Thymus (tissue), 11 donors: ENCODE results near the gene PDE1A. TPM values are rescaled to one million over a fixed set of nuclear protein-coding genes. Genes with fewer than 3 reads are reported as not detected.

Source experiments
- DNase-seq, 9 donors: peaks; one replicate each; pipeline ENCODE4 v3.0.0-alpha.2; 2013; ENCODE audit warnings: low spot score in 9 of 9, low read depth in 6 of 9, missing footprints in 1 of 9
- H3K27ac ChIP-seq, 2 donors: one replicate each; pipeline ENCODE4 v1.5.1; 2013; ENCODE audit warnings: control low read depth in 1 of 2, low read depth in 1 of 2, low read length in 1 of 2, mild to moderate bottlenecking in 1 of 2, moderate library complexity in 1 of 2
- H3K27me3 ChIP-seq, 2 donors: one replicate each; pipeline ENCODE4 v1.5.1; 2013; ENCODE audit warnings: low read length in 1 of 2; ENCODE audit not compliant: control insufficient read depth in 2 of 2, insufficient read depth in 1 of 2
- H3K36me3 ChIP-seq, 2 donors: one replicate each; pipeline ENCODE4 v1.5.1; 2013; ENCODE audit warnings: low read length in 1 of 2, mild to moderate bottlenecking in 1 of 2, moderate library complexity in 1 of 2; ENCODE audit not compliant: control insufficient read depth in 2 of 2, insufficient read depth in 2 of 2
- H3K4me1 ChIP-seq, 2 donors: one replicate each; pipeline ENCODE4 v1.5.1; 2013; ENCODE audit warnings: low read length in 2 of 2; ENCODE audit not compliant: control insufficient read depth in 2 of 2, insufficient read depth in 2 of 2
- H3K4me3 ChIP-seq, 2 donors: one replicate each; pipeline ENCODE4 v1.5.1; 2013; ENCODE audit warnings: low read length in 2 of 2, control low read depth in 1 of 2, mild to moderate bottlenecking in 1 of 2
- H3K9me3 ChIP-seq, 2 donors: one replicate each; pipeline ENCODE4 v1.5.1; 2013; ENCODE audit warnings: low read length in 1 of 2, mild to moderate bottlenecking in 1 of 2; ENCODE audit not compliant: control insufficient read depth in 2 of 2, insufficient read depth in 1 of 2
- WGBS: extraction: QIAGEN DNeasy Blood & Tissue Kit; methylation state at CpG from one replicate; pipeline ENCODE4 v1.1.7; 2013; 5-methylcytosine and 5-hydroxymethylcytosine counted together
- polyA plus RNA-seq: library from polyadenylated mRNA; stranded (reverse); fragments of 200-250 nt; gene quantifications from one replicate; pipeline ENCODE4 v1.2.3, GENCODE V29; 2013
- total RNA-seq: library from RNA; stranded (reverse); fragments of 120-200 nt; gene quantifications from one replicate; pipeline ENCODE4 v1.2.4, GENCODE V29; 2013
- donor health status: healthy.

PDE1A gene
- total and polyA plus RNA-seq, 2 donors = 7.7 to 13.0 TPM

DNA sequence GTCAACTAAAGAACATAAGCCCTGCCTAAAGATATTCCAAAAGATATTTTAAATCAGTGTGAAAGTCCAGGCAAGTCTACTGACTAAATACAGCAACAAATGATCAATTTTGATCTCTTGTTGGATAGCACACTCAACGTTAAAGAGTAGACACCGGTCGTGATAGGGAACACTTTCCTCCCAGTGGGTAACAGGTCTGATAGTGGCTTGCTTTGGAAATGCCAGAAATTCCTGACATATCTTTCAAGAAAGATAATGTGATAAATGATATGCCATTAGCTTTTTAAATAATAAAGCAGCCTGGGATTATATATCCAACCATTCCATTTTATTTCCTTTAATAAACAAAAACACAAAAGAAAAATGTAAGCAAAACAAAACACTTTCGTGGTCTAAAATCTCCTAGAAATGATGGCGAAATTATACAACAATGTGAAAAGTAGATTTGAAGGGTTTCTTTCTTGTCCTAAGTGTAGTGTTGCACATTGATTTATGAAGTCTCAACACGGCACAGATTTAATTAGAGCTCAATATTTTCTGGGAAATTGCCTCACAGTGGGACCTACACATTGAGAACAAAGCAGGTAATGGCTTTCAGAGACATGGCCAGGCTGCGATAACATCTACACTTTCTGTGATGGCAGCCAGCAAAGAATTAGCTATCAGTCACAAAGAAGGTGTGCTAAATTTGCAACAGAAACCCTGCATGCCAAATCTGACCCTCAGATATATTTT lies 282.6 kb downstream of the PDE1A start:
- Histone ChIP-seq H3K27ac (no peak overlapping the region), H3K27me3 (no peaks in the 10 kb centered on the region), H3K36me3 (no peaks in the 10 kb centered on the region), H3K9me3 (no peaks in the 10 kb centered on the region), H3K4me3 (no peak overlapping the region), H3K4me1 (no peaks in the 10 kb centered on the region)
- WGBS = 93% methylated on average over 7 of the region's 7 CpGs
- no peak for DNase-seq

- Histone ChIP-seq H3K27ac (no peak overlapping the region), H3K4me1 (no peaks in the 10 kb centered on the region), H3K4me3 (no peak overlapping the region), H3K9me3 (no peaks in the 10 kb centered on the region), H3K36me3 (no peaks in the 10 kb centered on the region), H3K27me3 (no peaks in the 10 kb centered on the region)
- WGBS = 97% methylated on average over 6 of the region's 6 CpGs
- DNase-seq = no peak
Observed at GRCh38 chr2:182142062-182142461, 284.8 kb downstream of the PDE1A start.

DNA sequence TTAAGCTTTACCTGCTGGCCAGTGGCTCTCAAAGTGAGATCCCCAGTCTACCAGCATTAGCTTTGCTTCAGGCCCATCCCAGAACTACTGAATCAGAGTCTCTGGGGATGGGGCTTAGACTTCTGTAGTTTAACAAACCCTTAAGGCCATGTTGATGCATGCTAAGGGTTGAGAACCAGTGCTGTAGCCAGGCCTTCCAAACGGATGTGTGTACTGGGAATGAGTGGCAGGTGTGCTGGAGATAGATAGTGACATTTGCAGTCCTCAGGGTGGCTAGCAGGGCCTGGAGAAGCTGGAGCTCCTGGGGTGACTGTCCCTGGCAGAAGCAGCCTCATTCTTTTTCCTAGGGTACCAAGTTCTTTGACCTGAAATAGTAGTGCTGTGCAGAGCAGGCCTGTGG lies 292.6 kb downstream of the PDE1A start:
- H3K27ac ChIP-seq = no peak overlapping the region
- WGBS = 98% methylated on average over 1 of the region's 1 CpG
- no peaks in the 10 kb centered on the region for H3K4me1 ChIP-seq
- DNase-seq = no peak
- no peaks in the 10 kb centered on the region for H3K27me3 ChIP-seq
- H3K4me3 ChIP-seq = no peak overlapping the region
- no peaks in the 10 kb centered on the region for H3K9me3 ChIP-seq
- H3K36me3 ChIP-seq = no peaks in the 10 kb centered on the region

GRCh38 chr2:182133195-182133891 lies 293.5 kb downstream of the PDE1A start:
- Histone ChIP-seq H3K9me3 (no peaks in the 10 kb centered on the region), H3K27ac (no peak overlapping the region), H3K4me1 (no peaks in the 10 kb centered on the region), H3K27me3 (no peaks in the 10 kb centered on the region), H3K4me3 (no peak overlapping the region), H3K36me3 (no peaks in the 10 kb centered on the region)
- WGBS = 97% methylated on average over 1 of the region's 1 CpG
- no peak for DNase-seq

DNA sequence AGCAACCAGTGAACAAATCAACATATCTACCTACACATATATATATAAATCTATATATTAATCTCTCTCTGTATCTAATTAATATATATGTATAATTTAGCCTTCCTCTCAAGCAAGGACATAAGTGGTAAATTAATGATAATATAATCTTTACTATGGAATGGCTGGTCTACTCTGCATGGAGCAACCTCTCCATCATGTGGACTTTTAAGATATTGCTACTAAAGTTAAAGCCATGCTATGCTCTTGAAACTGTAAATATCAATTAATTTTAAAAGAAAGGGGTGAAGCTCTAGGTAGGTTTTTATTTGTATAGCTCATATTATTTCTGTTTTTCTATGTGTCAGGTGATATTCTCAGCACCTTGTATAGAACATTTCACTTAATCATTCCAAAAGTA lies 294.2 kb downstream of the PDE1A start:
- no peaks in the 10 kb centered on the region for H3K9me3 ChIP-seq
- no peaks in the 10 kb centered on the region for H3K27me3 ChIP-seq
- no peak overlapping the region for H3K4me3 ChIP-seq
- H3K36me3 ChIP-seq = no peaks in the 10 kb centered on the region
- DNase-seq = no peak
- no peaks in the 10 kb centered on the region for H3K4me1 ChIP-seq
- no peak overlapping the region for H3K27ac ChIP-seq

DNA sequence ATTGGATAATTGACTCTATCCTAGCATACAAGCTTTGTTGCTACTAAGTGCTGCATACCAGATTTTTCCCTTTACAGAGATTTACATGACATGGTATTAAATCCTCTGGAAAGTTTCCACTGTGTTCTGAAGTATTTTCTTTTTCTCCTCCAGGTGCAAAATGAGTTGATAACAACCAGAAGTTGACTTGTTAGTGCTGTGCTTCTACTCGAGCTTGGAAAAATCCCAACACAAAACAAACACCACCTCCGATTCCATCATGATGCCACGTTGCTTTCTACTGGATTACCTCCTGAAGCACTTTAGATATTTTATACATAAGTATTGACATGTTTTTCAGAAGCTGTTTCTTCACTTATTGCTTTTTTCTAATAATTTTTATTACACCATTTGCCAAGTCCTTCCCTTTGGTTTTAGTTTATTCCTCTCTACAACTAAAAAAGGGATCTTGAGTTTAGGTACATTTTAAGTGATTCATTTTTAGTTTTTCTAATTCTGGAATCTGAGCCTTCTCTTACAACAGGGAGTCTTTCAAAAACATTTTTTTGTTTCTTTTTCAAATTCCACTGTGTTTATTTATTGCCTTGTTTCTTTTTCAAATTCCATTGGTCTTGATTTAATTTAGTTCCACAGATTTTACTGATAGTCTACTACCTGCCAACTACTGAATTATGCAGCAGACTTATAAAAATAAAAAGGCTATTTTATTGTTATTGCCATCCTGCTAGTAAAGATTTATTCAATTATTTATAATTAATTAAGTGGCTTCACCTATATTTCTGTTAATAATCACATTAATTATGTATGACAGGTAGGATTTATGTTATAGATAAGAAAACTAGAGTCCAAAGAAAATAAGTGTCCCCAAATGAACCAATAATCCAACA lies 297.8 kb downstream of the PDE1A start:
- DNase-seq = no peak
- no peaks in the 10 kb centered on the region for H3K36me3 ChIP-seq
- H3K4me1 ChIP-seq = no peaks in the 10 kb centered on the region
- H3K27me3 ChIP-seq = no peaks in the 10 kb centered on the region
- H3K4me3 ChIP-seq = no peak overlapping the region
- 95% methylated on average over 3 of the region's 3 CpGs for WGBS
- H3K9me3 ChIP-seq = no peaks in the 10 kb centered on the region
- no peak overlapping the region for H3K27ac ChIP-seq

GRCh38 chr2:182117196-182117595 lies 309.6 kb downstream of the PDE1A start:
- no peak overlapping the region for H3K27ac ChIP-seq
- no peak for DNase-seq
- no peaks in the 10 kb centered on the region for H3K9me3 ChIP-seq
- WGBS = 95% methylated on average over 1 of the region's 1 CpG
- H3K4me1 ChIP-seq = no peaks in the 10 kb centered on the region
- H3K36me3 ChIP-seq = peaks cover 0 to 6% of the 10 kb centered on the region in 2 donors
- H3K4me3 ChIP-seq = no peak overlapping the region
- H3K27me3 ChIP-seq = no peaks in the 10 kb centered on the region

DNA sequence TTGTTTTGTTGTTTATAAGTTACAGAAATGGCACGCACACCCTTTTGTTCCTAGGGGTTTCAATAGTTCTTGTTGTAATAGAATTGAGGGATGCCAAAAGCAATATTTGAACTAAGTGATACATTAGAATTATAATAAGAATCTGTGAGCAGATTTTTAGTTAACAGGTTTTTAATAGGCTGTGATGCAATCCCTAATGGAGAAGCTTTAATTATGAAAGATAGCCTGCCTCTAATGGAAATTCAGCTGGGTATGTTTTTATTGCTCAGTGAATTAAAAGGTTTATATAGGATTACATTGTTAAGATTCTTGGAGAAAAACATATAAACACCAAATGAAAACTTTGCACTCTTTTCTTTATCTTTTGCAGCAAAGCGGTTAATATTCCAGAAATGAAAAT lies 310.1 kb downstream of the PDE1A start:
- peaks cover 0 to 6% of the 10 kb centered on the region in 2 donors for H3K36me3 ChIP-seq
- H3K4me3 ChIP-seq = no peak overlapping the region
- no peaks in the 10 kb centered on the region for H3K4me1 ChIP-seq
- H3K9me3 ChIP-seq = no peaks in the 10 kb centered on the region
- no peak overlapping the region for H3K27ac ChIP-seq
- H3K27me3 ChIP-seq = no peaks in the 10 kb centered on the region
- DNase-seq = no peak
- WGBS = 98% methylated on average over 2 of the region's 2 CpGs

DNA sequence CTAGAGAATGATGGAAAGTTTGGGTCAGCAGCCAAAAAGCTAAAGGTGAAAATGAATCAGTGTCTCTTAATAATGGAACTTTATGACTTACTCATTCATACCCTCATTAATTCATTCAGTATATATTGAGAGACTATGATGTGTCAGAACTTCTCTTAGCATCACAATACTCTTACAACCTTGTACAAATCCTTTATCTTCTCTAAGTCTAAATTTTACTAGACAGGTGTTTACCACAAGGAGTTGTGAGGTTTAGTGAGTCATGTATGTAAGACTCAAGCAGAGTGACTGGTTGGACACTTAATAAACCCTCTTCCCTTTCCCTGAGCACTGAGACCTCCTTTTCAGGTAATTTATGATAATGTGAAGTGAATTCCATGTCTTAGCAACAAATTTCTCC lies 311.6 kb downstream of the PDE1A start:
- DNase-seq = no peak
- Histone ChIP-seq H3K4me1 (no peaks in the 10 kb centered on the region), H3K9me3 (no peaks in the 10 kb centered on the region)

More for the DNA sequence above, 311.6 kb downstream of the PDE1A start:
- Histone ChIP-seq H3K36me3 (peaks cover 0 to 6% of the 10 kb centered on the region in 2 donors), H3K4me3 (no peak overlapping the region), H3K27ac (no peak overlapping the region), H3K27me3 (no peaks in the 10 kb centered on the region)
